OCI-LY1 (cell line): ENCODE measurements around the gene SLC47A2.

Experiments used
- EZH2 ChIP-seq: fragments of 200-600 bp; sonication (generic), shearing (Covaris generic); IDR thresholded peaks from 2 replicates; pipeline ENCODE4 v1.8.0; 2017; ENCODE audit warnings: borderline replicate concordance, mixed run types, mild to moderate bottlenecking, antibody characterized with exemption, low read length, moderate library complexity, mixed read lengths
- TF ChIP-seq, protein P1 (sequence below): fragments of 200-600 bp; sonication (generic), shearing (Covaris generic); IDR thresholded peaks from 2 replicates; pipeline ENCODE4 v1.5.1; 2017; ENCODE audit warnings: mild to moderate bottlenecking, antibody characterized with exemption, low read length, moderate library complexity, mixed read lengths

DNA sequence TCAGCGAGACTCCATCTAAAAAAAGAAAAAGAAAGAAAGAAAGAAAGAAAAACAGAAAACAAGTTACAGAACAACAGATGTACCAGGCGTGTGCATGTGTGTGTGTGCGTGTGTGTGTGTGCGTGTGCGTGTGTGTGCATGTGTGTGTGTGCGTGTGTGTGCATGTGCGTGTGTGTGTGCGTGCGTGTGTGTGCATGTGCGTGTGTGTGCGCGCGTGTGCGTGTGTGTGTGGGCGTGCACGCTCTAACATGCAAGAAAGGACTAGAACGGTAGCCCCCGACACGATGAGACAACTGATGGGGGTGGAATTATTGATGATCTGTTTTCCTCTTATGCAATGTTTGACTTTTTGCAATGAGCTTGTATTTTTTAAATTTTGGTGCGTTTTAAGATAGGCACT, 30.1 kb upstream of the SLC47A2 start:
- TF ChIP-seq, protein P1, sequence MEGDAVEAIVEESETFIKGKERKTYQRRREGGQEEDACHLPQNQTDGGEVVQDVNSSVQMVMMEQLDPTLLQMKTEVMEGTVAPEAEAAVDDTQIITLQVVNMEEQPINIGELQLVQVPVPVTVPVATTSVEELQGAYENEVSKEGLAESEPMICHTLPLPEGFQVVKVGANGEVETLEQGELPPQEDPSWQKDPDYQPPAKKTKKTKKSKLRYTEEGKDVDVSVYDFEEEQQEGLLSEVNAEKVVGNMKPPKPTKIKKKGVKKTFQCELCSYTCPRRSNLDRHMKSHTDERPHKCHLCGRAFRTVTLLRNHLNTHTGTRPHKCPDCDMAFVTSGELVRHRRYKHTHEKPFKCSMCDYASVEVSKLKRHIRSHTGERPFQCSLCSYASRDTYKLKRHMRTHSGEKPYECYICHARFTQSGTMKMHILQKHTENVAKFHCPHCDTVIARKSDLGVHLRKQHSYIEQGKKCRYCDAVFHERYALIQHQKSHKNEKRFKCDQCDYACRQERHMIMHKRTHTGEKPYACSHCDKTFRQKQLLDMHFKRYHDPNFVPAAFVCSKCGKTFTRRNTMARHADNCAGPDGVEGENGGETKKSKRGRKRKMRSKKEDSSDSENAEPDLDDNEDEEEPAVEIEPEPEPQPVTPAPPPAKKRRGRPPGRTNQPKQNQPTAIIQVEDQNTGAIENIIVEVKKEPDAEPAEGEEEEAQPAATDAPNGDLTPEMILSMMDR, result no peak
- no peak for TF ChIP-seq EZH2
